ACC112 (cell line): ENCODE results near the gene MLNR.

ENCODE experiments used
- H2AFZ ChIP-seq: fragments of 200-600 bp; sonication (generic); one replicate; pipeline ENCODE4 v1.6.0; 2017; ENCODE audit warnings: antibody characterized with exemption, low read length; ENCODE audit not compliant: unreplicated experiment
- H3K27ac ChIP-seq: fragments of 200-600 bp; sonication (generic); 2 replicates; pipeline ENCODE4 v1.5.1; 2014; ENCODE audit warnings: low read depth, mild to moderate bottlenecking, antibody characterized with exemption, low read length, moderate library complexity
- H3K27me3 ChIP-seq: fragments of 200-600 bp; sonication (generic); 2 replicates; pipeline ENCODE4 v1.6.1; 2014; ENCODE audit warnings: mild to moderate bottlenecking, antibody characterized with exemption, low read length, moderate library complexity, mixed read lengths; ENCODE audit not compliant: insufficient read depth
- H3K36me3 ChIP-seq: fragments of 200-600 bp; sonication (generic); 2 replicates; pipeline ENCODE4 v1.6.1; 2016; ENCODE audit warnings: mild to moderate bottlenecking, antibody characterized with exemption, low read length, moderate library complexity, mixed read lengths; ENCODE audit not compliant: insufficient read depth
- H3K4me1 ChIP-seq: fragments of 200-600 bp; sonication (generic); one replicate; pipeline ENCODE4 v1.6.1; 2016; ENCODE audit warnings: low read length, mixed read lengths; ENCODE audit not compliant: insufficient read depth, unreplicated experiment, control insufficient read depth
- H3K4me3 ChIP-seq: fragments of 200-600 bp; sonication (generic); 2 replicates; pipeline ENCODE4 v1.5.1; 2014; ENCODE audit warnings: mild to moderate bottlenecking, low read depth, low read length
- H3K79me2 ChIP-seq: fragments of 200-600 bp; sonication (generic); one replicate; pipeline ENCODE4 v1.6.0; 2016; ENCODE audit warnings: low read length; ENCODE audit not compliant: control insufficient read depth, unreplicated experiment, insufficient read depth

MLNR gene

DNA sequence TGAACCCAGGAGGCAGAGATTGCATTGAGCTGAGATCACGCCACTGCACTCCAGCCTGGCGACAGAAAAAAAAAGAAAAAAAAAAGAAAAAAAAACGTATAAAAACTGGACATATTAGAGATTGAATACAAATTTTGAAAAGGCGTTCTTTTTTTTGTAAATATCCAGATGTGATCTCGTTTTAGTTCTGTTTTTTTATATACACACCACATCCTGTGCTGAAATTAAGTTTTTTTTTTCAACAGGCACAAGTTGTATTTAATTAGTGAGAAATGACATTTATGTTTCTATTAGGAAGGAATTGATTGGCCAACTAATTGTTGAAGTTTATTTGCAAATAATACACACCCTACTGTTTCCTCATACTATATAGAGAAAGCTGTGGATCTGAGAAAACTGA, 31.2 kb downstream of the MLNR start:
- Histone ChIP-seq H3K36me3 (peaks cover 6% of the 10 kb centered on the region; the same call in 1 of the 2 replicates), H3K27me3 (no peaks in the 10 kb centered on the region), H3K79me2 (peaks cover 15% of the 10 kb centered on the region), H3K4me1 (peaks cover 8% of the 10 kb centered on the region), H3K4me3 (no peak overlapping the region), H2AFZ (no peak overlapping the region), H3K27ac (no peak overlapping the region)

DNA sequence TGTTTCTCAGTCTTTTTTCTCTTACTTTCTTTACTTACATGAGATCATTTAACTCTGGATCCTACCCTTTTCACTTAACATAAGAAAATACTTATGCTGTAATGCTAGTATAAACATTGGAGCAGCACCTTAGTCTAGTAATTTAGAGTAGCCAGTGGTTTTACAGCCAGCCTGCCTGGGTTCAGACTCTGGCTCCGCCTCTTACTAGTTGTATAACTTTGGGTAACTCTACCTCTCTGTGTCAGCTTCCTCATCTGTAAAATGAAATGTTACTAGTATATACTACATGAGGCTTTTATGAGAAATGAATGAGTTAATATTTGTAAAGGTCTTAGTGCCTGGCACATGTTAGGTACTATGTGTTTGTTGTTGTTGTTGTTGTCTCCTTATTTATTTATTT, 33.2 kb downstream of the MLNR start:
- H3K4me1 ChIP-seq: peaks cover 22% of the 10 kb centered on the region
- no peak overlapping the region for H2AFZ ChIP-seq
- H3K79me2 ChIP-seq: peaks cover 15% of the 10 kb centered on the region
- no peak overlapping the region for H3K4me3 ChIP-seq
- H3K36me3 ChIP-seq: peaks cover 6% of the 10 kb centered on the region; the same call in 1 of the 2 replicates
- no peaks in the 10 kb centered on the region for H3K27me3 ChIP-seq
- no peak overlapping the region for H3K27ac ChIP-seq

DNA sequence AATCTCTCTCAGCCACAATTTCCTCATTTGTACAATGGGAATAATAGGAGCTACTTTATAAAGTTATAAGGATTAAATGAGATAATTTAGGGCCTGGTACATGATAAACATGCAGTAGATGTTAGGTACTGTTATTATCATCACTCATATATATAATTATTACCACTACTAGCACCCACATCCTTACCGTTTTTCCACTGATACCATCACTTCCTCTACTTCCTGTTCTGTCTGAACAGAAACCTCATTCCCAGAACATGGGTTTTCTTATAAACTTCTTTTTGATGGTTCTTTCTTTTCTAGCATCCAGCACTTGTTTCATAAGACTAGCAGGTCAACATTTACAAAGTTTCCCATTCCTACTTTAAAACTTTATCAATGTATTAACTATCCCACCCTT, 33.9 kb downstream of the MLNR start:
- H3K79me2 ChIP-seq: peaks cover 14% of the 10 kb centered on the region
- no peak overlapping the region for H3K4me3 ChIP-seq
- H2AFZ ChIP-seq: no peak overlapping the region
- peaks cover 6% of the 10 kb centered on the region; the same call in 1 of the 2 replicates for H3K36me3 ChIP-seq
- H3K4me1 ChIP-seq: peaks cover 19% of the 10 kb centered on the region
- no peaks in the 10 kb centered on the region for H3K27me3 ChIP-seq
- no peak overlapping the region for H3K27ac ChIP-seq

DNA sequence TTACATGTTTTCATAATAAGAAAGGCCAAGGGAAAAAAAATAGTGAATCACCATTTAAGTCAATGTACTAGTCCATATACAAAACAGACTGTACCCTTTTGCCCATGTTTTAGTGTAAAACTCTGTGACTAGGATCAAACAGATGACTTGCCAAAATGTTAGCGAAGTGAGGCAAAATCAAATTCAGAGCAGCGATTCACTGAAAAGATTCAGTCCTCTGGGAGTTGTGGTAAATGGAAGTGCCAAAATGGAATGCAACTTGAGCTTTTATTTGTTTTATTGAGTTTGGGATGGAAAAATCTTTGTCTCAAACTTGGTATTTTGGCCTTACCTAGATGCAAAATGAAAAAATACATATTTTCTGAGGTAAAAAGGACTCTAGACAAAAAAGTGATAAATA, 36.7 kb downstream of the MLNR start:
- Histone ChIP-seq H3K79me2 (peaks cover 7% of the 10 kb centered on the region), H3K36me3 (peaks cover 20% of the 10 kb centered on the region), H2AFZ (peak overlapping the region; percentile 30), H3K27ac (peak overlapping the region; percentile 62), H3K27me3 (no peaks in the 10 kb centered on the region), H3K4me1 (peaks cover 16% of the 10 kb centered on the region), H3K4me3 (peak overlapping the region; percentile 1; the same call in 1 of the 2 replicates)

DNA sequence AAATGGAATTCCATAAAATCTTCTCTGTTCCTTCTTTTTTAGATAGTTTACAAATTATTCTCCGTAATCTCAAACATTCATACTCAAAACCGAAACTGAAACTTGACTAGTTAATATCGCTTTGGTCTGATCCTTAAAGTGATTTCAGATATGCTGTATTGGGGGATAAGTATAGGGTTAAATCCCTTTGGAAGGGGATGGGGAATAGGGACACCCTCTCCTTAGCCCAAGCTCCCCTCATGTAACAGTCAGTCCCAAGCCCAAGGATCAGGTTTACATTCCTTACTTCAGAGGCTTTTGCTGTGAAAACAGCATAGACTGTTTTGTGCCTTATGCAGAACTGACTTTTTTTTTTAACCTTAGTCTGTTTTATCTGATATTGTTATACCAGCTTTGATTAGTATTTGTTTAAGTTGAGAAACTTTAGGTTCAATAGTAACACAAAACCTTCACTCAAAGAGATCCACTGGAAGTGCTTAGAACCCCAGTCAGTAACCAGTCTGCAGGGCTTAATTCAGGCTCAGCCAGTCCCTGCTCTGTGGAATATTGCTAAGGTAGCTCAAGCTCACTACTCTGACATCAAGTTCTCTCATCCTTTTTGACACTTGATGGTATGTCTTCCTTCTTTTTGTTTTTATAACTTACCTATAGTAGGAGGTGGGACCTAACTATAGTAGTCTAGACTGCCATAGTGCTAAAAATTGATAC, 38.1 kb downstream of the MLNR start:
- Histone ChIP-seq H3K79me2 (peaks cover 2% of the 10 kb centered on the region), H2AFZ (peak overlapping the region; percentile 61), H3K4me1 (peaks cover 16% of the 10 kb centered on the region), H3K36me3 (peaks cover 20% of the 10 kb centered on the region), H3K27ac (peak overlapping the region; percentile 49), H3K27me3 (no peaks in the 10 kb centered on the region), H3K4me3 (peak overlapping the region; percentile 76)

DNA sequence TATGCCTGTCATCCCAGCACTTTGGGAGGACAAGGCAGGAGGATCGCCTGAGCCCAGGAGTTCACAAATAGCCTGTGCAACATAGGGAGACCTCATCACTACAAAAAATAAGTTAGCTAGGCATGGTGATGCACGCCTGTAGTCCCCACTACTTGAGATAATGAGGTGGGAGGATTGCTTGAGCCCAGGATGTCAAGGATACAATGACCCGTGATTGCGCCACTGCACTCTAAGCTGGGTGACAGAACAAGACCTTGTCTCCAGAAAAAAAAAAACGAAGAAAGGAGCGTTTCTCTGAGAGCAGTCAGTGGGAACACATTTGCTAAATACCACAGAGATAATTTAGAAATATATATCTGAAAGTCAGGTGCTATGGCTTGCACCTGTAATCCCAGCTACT, 39.4 kb downstream of the MLNR start:
- H2AFZ ChIP-seq: no peak overlapping the region
- peaks cover 20% of the 10 kb centered on the region; the same call in 1 of the 2 replicates for H3K36me3 ChIP-seq
- no peak overlapping the region for H3K27ac ChIP-seq
- H3K4me1 ChIP-seq: peaks cover 16% of the 10 kb centered on the region
- H3K79me2 ChIP-seq: no peaks in the 10 kb centered on the region
- H3K4me3 ChIP-seq: no peak overlapping the region
- H3K27me3 ChIP-seq: no peaks in the 10 kb centered on the region

DNA sequence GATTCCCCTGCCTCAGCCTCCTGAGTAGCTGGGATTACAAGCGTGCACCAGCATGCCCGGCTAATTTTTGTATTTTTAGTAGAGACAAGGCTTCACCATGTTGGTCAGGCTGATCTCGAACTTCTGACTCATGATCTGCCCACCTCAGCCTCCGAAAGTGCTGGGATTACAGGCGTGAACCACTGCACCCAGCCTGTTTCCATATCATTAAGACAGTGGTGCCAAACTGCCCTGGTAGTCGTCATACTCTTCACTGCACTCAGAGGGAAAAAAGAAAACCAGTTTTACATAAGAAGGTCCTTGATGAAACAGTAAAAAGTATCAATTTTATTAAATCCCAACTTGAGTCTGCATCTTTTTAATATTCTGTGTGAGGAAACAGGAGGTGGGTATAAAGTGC, 42.5 kb downstream of the MLNR start:
- H3K27ac ChIP-seq: no peak overlapping the region
- peaks cover 14% of the 10 kb centered on the region; the same call in 1 of the 2 replicates for H3K36me3 ChIP-seq
- no peaks in the 10 kb centered on the region for H3K79me2 ChIP-seq
- H3K4me3 ChIP-seq: no peak overlapping the region
- H3K27me3 ChIP-seq: no peaks in the 10 kb centered on the region
- H3K4me1 ChIP-seq: peaks cover under 1% of the 10 kb centered on the region
- H2AFZ ChIP-seq: no peak overlapping the region

DNA sequence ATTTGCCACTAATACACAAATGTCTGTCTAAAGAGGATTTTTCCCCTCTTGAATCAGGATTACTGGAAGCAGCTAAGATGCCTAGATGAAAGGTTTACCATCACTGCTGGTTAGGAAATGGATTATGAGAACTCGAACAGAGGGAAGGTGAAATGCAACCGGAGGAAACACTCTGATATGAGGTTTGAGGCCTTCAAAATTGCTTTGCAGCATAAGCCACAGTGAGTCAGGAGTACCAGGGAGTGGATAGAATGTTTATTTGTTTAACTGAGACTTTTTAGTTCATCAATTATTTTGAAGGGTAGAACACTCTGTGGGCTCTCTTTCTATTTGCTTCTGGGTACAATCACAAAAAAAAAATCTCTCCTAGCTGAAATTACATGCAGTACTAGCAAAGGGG, 45.7 kb downstream of the MLNR start:
- Histone ChIP-seq H3K79me2 (no peaks in the 10 kb centered on the region), H3K27ac (peak overlapping the region; percentile 42; the same call in 1 of the 2 replicates), H3K27me3 (no peaks in the 10 kb centered on the region), H3K4me1 (no peaks in the 10 kb centered on the region), H2AFZ (no peak overlapping the region), H3K4me3 (no peak overlapping the region), H3K36me3 (peaks cover 6% of the 10 kb centered on the region; the same call in 1 of the 2 replicates)

DNA sequence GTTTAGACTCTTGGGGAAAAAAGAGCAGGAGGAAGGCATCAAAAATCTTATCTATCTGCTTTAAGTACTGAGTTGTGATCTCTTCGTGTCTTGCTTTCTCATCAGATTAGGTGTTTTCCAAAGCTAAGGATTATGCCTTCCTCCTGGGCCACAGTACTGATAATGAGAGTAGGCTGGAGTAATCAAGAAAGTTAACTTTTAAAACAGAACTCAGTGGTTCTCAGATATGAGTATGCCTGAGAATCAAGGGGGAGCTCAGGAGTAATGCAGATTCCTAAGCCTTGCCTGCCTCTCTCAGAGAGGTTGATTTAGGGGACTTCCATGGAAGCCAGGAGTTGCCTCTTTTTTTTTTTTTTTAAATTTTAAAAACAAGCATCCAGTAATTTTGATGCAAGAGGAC, 51.1 kb downstream of the MLNR start:
- H3K79me2 ChIP-seq: no peaks in the 10 kb centered on the region
- no peak overlapping the region for H2AFZ ChIP-seq
- no peaks in the 10 kb centered on the region for H3K4me1 ChIP-seq
- H3K4me3 ChIP-seq: no peak overlapping the region
- H3K27ac ChIP-seq: no peak overlapping the region
- no peaks in the 10 kb centered on the region for H3K36me3 ChIP-seq
- no peaks in the 10 kb centered on the region for H3K27me3 ChIP-seq
